WI38 (cell line): ENCODE measurements around the gene COL20A1.

Source experiments
- H3K4me3 ChIP-seq: 2 replicates; pipeline ENCODE4 v1.5.1; 2011; ENCODE audit warnings: low read depth, mild to moderate bottlenecking, control low read depth, low read length
- CTCF ChIP-seq: IDR thresholded peaks from 2 replicates; pipeline ENCODE4 v1.5.1; 2012; ENCODE audit warnings: low read depth, mild to moderate bottlenecking, control low read depth, low read length

The COL20A1 gene

GRCh38 chr20:63261795-63262528 lies 31.0 kb upstream of the COL20A1 start:
- no peak overlapping the region for H3K4me3 ChIP-seq
- no peak for TF ChIP-seq CTCF

GRCh38 chr20:63262836-63263235 lies 30.1 kb upstream of the COL20A1 start:
- TF ChIP-seq CTCF: no peak
- H3K4me3 ChIP-seq: no peak overlapping the region

DNA sequence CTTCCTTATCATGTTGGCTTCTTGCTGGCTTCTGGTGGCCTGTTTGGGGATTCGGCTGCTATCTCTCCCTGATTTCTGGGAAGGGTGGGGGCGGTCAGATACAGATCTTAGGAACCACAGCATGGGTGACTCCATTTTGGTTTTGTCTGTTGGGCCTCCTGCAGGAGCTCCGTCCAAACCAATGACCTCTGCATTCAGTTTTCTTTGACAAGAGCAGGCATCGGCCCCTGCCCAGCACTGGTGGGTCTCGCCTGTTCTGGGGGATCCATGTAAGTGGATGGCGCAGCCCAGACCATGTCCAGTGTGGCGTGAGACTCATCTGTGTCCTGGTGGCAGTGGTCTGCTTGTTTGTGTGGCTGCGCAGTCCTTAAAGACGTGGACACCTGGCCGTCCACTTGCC lies 29.0 kb upstream of the COL20A1 start:
- no peak for TF ChIP-seq CTCF
- H3K4me3 ChIP-seq: no peak overlapping the region

DNA sequence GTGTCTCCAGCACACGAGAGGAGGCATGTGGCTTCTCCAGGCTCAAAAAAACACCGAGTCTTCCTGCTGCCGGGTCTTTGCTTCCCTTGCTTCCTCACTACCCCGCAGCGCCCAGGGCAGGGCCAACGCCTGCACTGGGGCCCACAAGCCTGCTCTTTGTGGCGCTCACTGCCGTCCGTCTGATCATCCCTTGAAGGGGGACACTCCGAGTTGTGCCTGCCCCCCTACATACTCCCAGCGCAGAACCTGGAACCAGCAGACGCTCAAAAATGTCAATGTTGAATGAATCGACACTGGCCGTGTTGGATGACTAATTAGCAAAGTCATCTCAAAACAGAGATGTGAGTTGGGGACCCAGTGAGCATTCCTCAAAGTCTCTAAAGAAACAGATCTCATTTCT lies 28.5 kb upstream of the COL20A1 start:
- H3K4me3 ChIP-seq: no peak overlapping the region
- no peak for TF ChIP-seq CTCF

- no peak overlapping the region for H3K4me3 ChIP-seq
- no peak for TF ChIP-seq CTCF
Observed at GRCh38 chr20:63265891-63266515, 27.0 kb upstream of the COL20A1 start.

- H3K4me3 ChIP-seq: no peak overlapping the region
- TF ChIP-seq CTCF: no peak
Observed at GRCh38 chr20:63267691-63268090, 25.3 kb upstream of the COL20A1 start.

- TF ChIP-seq CTCF: no peak
Observed at GRCh38 chr20:63268256-63268655, 24.7 kb upstream of the COL20A1 start.

More at GRCh38 chr20:63268256-63268655, 24.7 kb upstream of the COL20A1 start:
- H3K4me3 ChIP-seq: no peak overlapping the region
